GM23338 (cell line): ENCODE measurements around the gene POFUT2. TPM values are rescaled to one million over a fixed set of nuclear protein-coding genes. Genes with fewer than 3 reads are reported as not detected.
A peak's percentile ranks its signal among the peaks of the same experiment; 100 is the strongest.

Source experiments
- ATAC-seq: fragments of 200-7000 bp; cut with Tn5 transposase; 3 replicates; pipeline ENCODE4 v1.9.1; 2020
- DNase-seq: peaks from one replicate; pipeline ENCODE4 v3.0.0-alpha.2; 2015; ENCODE audit warnings: low spot score
- H2AFZ ChIP-seq: fragments of 200-600 bp; sonication (generic); 2 replicates; pipeline ENCODE4 v1.8.0; 2016; ENCODE audit warnings: antibody characterized with exemption, mild to moderate bottlenecking, moderate library complexity
- H3F3A ChIP-seq: fragments of 200-600 bp; sonication (generic); replicated peaks from 2 replicates; pipeline ENCODE4 v1.8.0; 2017; ENCODE audit warnings: antibody characterized with exemption, mixed run types, low read depth
- H3K27ac ChIP-seq: fragments of 200-600 bp; sonication (generic); 2 replicates; pipeline ENCODE4 v1.6.1; 2016; ENCODE audit warnings: low read depth
- H3K27me3 ChIP-seq: fragments of 200-600 bp; sonication (generic); 2 replicates; pipeline ENCODE4 v1.8.0; 2016; ENCODE audit warnings: mild to moderate bottlenecking, mixed run types, moderate library complexity; ENCODE audit not compliant: insufficient read depth
- H3K36me3 ChIP-seq: fragments of 200-600 bp; sonication (generic); 2 replicates; pipeline ENCODE4 v1.8.0; 2016; ENCODE audit warnings: mild to moderate bottlenecking; ENCODE audit not compliant: insufficient read depth
- H3K4me1 ChIP-seq: fragments of 200-600 bp; sonication (generic); 2 replicates; pipeline ENCODE4 v1.8.0; 2016; ENCODE audit warnings: mild to moderate bottlenecking, moderate library complexity; ENCODE audit not compliant: insufficient read depth
- H3K4me2 ChIP-seq: fragments of 200-600 bp; sonication (generic); 2 replicates; pipeline ENCODE4 v1.7.1; 2017; ENCODE audit warnings: mixed run types
- H3K4me3 ChIP-seq: fragments of 200-600 bp; sonication (generic); 2 replicates; pipeline ENCODE4 v1.6.1; 2016; ENCODE audit warnings: mixed run types
- H3K79me2 ChIP-seq: fragments of 200-600 bp; sonication (generic); replicated peaks from 2 replicates; pipeline ENCODE4 v1.8.0; 2017; ENCODE audit warnings: mild to moderate bottlenecking; ENCODE audit not compliant: insufficient read depth
- H3K9me2 ChIP-seq: fragments of 200-600 bp; sonication (generic); 2 replicates; pipeline ENCODE4 v1.8.0; 2017; ENCODE audit not compliant: insufficient read depth
- H4K20me1 ChIP-seq: fragments of 200-600 bp; sonication (generic); replicated peaks from 2 replicates; pipeline ENCODE4 v1.8.0; 2017; ENCODE audit warnings: mild to moderate bottlenecking; ENCODE audit not compliant: insufficient read depth
- H3K27ac Mint-ChIP-seq: 2 replicates; pipeline ENCODE4 v1.8.0; 2020; ENCODE audit warnings: inconsistent platforms, mild to moderate bottlenecking, moderate library complexity, mixed read lengths
- H3K27me3 Mint-ChIP-seq: 3 replicates; pipeline ENCODE4 v1.8.0; 2022; ENCODE audit warnings: low read depth, mild to moderate bottlenecking, moderate library complexity, mixed read lengths, inconsistent platforms; ENCODE audit not compliant: insufficient read depth, poor library complexity
- H3K36me3 Mint-ChIP-seq: 3 replicates; pipeline ENCODE4 v1.8.0; 2021; ENCODE audit warnings: low read depth, mild to moderate bottlenecking, inconsistent platforms, moderate library complexity, mixed read lengths
- H3K4me1 Mint-ChIP-seq: 3 replicates; pipeline ENCODE4 v1.8.0; 2020; ENCODE audit warnings: mild to moderate bottlenecking, inconsistent platforms, mixed read lengths
- H3K4me3 Mint-ChIP-seq: 3 replicates; pipeline ENCODE4 v1.8.0; 2021; ENCODE audit warnings: moderate library complexity, mild to moderate bottlenecking, inconsistent platforms, mixed read lengths
- H3K9me3 Mint-ChIP-seq: 3 replicates; pipeline ENCODE4 v1.8.0; 2020; ENCODE audit warnings: moderate library complexity, mild to moderate bottlenecking, inconsistent platforms, mixed read lengths
- CREB1 ChIP-seq: fragments of 250-450 bp; sonication (Bioruptor Pico); IDR thresholded peaks from 2 replicates; pipeline ENCODE4 v1.5.0; 2020; ENCODE audit warnings: low read depth, mild to moderate bottlenecking, moderate library complexity
- CTCF ChIP-seq, 2 experiments: fragments of 200-600 bp in 1 of 2; sonication (generic) in 1 of 2; conservative IDR thresholded peaks; 2 replicates each; pipeline versions ENCODE4 v1.5.1 to v1.6.1; 2016 to 2017; ENCODE audit warnings: antibody characterized with exemption in 2 of 2, low read depth in 2 of 2, mild to moderate bottlenecking in 2 of 2, moderate library complexity in 1 of 2
- ETS1 ChIP-seq: IDR thresholded peaks from 2 replicates; pipeline ENCODE4 v1.6.1; 2016; ENCODE audit warnings: antibody characterized with exemption
- EZH2 ChIP-seq: fragments of 200-600 bp; sonication (generic); IDR thresholded peaks from one replicate; pipeline ENCODE4 v1.8.0; 2017; ENCODE audit warnings: antibody characterized with exemption, mild to moderate bottlenecking, low read depth; ENCODE audit not compliant: unreplicated experiment
- EZH2phosphoT487 ChIP-seq: fragments of 200-600 bp; sonication (generic); IDR thresholded peaks from one replicate; pipeline ENCODE4 v1.8.1; 2018; ENCODE audit warnings: antibody characterized with exemption; ENCODE audit not compliant: unreplicated experiment
- NANOG ChIP-seq: IDR thresholded peaks from 2 replicates; pipeline ENCODE4 v1.6.1; 2016; ENCODE audit warnings: antibody characterized with exemption, borderline replicate concordance
- POLR2AphosphoS5 ChIP-seq: IDR thresholded peaks from 2 replicates; pipeline ENCODE4 v1.6.1; 2016; ENCODE audit warnings: antibody characterized with exemption, low read depth
- STAT1 ChIP-seq: IDR thresholded peaks from one replicate; pipeline ENCODE4 v1.6.1; 2016; ENCODE audit warnings: antibody characterized with exemption; ENCODE audit not compliant: unreplicated experiment
- ZNF114 ChIP-seq: fragments of 250-450 bp; sonication (Bioruptor Pico); IDR thresholded peaks from 2 replicates; pipeline ENCODE4 v1.5.0; 2020; ENCODE audit warnings: mild to moderate bottlenecking, moderate library complexity
- ZNF331 ChIP-seq: fragments of 250-450 bp; sonication (Bioruptor Pico); IDR thresholded peaks from 2 replicates; pipeline ENCODE4 v1.5.0; 2020; ENCODE audit warnings: low read depth, mild to moderate bottlenecking, moderate library complexity
- polyA plus RNA-seq: library from polyadenylated mRNA; unstranded; fragments of >200 nt; fragmentation: Nextera tagmentation; extraction: Ambion mirVana; gene quantifications from 2 replicates; pipeline ENCODE4 v1.2.1, GENCODE V29; 2016
- total RNA-seq: library from RNA; depleted of rRNA; stranded (reverse); fragments of >200 nt; shearing (Covaris generic); gene quantifications from 2 replicates; pipeline ENCODE4 v1.2.3, GENCODE V29; 2014
- TF ChIP-seq, protein P1 (sequence below): IDR thresholded peaks from one replicate; pipeline ENCODE4 v1.6.1; 2018; ENCODE audit warnings: antibody characterized with exemption; ENCODE audit not compliant: unreplicated experiment

POFUT2 gene
- total and polyA plus RNA-seq, 2 experiments from 2014 or later: 12.1 to 34.5 TPM

DNA sequence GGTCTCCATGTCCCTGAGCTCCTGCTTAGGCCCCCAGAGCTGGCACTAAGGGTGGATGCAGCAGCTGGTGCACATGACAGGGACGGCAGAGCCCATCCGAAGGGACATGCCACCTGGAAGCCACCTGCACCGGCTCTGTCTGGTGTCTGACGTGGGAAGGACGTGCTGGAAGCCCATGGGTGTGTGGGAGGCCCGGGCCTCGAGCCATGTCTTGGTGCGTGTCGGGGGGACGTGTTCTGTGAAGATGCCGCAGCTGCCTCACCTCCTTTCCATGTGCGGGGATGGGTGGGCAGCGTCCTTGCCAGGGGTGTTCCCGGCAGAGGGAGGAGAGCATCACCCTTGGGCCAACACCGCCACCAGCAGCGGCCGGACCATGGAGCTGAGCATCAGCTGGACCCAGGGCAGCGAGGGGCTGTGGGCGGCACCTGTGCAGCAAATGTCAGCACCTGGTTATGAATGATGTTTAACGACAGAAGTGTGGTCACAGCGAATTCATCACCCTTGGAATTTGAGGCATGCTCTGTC, 15.5 kb upstream of the POFUT2 start (continued):
- TF ChIP-seq CREB1: no peak
- TF ChIP-seq EZH2phosphoT487: no peak
- no peak for TF ChIP-seq ZNF114
- TF ChIP-seq STAT1: no peak
- no peak for TF ChIP-seq ETS1
- no peak for TF ChIP-seq POLR2AphosphoS5

DNA sequence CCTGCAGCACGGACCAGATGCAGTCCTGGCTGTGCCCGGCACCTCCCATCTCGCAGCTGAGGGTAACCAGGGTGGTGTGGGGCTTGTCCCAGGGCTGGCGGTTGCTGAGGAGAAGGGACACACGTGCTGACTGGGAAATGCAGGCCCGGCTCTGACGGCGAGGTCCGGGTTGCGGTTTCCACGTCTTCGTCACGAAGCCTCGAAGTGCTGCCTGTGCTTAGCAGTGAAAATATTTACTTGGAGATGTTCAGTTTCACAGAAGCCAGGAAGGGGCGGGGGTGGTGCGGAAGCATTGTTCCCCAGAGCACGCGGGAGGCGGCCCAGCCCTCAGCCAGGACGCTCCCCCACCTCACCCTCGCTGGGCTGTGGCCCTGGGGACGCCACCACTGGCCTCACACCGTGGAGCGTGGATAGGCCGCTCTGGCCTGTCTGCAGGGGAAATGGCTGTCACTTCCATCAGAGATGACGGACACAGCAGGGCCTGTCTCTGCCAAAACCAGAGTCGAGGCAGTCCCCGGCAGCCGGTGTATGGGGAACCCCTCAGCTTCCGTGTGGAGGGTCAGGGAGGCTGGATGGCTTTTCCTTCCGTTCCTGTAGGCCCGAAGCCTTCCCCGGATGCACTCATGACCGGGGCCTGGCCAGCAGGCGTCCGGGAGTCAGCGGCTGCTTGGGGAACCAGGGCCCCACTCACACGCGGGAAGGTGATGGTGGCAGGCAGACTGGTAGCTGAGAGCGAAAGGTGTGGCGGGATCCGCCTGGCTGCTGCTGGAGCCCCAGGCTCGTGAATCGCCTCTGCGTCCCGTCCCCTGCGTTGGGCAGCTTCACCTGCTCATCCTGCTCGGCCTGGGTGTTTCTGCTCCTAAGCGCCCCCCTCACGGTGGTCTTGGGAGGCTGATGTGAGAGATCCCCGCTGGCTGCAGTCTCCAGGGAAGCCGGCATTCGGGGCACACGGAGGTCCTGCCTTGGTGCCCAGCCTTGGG, 14.7 kb upstream of the POFUT2 start:
- H3K4me1 Mint-ChIP-seq: no peaks in the 10 kb centered on the region
- Histone ChIP-seq H3K27me3 (no peaks in the 10 kb centered on the region), H2AFZ (no peak overlapping the region), H3K4me3 (no peak overlapping the region), H3K4me2 (no peak overlapping the region), H3K9me2 (no peaks in the 10 kb centered on the region), H3F3A (no peaks in the 10 kb centered on the region), H3K79me2 (peaks cover 7% of the 10 kb centered on the region), H4K20me1 (no peaks in the 10 kb centered on the region), H3K36me3 (no peaks in the 10 kb centered on the region), H3K27ac (no peak overlapping the region), H3K4me1 (no peaks in the 10 kb centered on the region)
- peak; percentile 41 for ATAC-seq
- no peak overlapping the region for H3K27ac Mint-ChIP-seq
- no peaks in the 10 kb centered on the region for H3K9me3 Mint-ChIP-seq
- TF ChIP-seq CTCF (conservative IDR thresholded peaks at IDR 0.05; ENCODE audit: low read depth in 2 of 2) (no peak), STAT1 (no peak), CREB1 (no peak), POLR2AphosphoS5 (no peak), ETS1 (no peak), NANOG (no peak), EZH2phosphoT487 (no peak), EZH2 (no peak), ZNF331 (CRISPR knock-in tag) (no peak)
- TF ChIP-seq, protein P1, sequence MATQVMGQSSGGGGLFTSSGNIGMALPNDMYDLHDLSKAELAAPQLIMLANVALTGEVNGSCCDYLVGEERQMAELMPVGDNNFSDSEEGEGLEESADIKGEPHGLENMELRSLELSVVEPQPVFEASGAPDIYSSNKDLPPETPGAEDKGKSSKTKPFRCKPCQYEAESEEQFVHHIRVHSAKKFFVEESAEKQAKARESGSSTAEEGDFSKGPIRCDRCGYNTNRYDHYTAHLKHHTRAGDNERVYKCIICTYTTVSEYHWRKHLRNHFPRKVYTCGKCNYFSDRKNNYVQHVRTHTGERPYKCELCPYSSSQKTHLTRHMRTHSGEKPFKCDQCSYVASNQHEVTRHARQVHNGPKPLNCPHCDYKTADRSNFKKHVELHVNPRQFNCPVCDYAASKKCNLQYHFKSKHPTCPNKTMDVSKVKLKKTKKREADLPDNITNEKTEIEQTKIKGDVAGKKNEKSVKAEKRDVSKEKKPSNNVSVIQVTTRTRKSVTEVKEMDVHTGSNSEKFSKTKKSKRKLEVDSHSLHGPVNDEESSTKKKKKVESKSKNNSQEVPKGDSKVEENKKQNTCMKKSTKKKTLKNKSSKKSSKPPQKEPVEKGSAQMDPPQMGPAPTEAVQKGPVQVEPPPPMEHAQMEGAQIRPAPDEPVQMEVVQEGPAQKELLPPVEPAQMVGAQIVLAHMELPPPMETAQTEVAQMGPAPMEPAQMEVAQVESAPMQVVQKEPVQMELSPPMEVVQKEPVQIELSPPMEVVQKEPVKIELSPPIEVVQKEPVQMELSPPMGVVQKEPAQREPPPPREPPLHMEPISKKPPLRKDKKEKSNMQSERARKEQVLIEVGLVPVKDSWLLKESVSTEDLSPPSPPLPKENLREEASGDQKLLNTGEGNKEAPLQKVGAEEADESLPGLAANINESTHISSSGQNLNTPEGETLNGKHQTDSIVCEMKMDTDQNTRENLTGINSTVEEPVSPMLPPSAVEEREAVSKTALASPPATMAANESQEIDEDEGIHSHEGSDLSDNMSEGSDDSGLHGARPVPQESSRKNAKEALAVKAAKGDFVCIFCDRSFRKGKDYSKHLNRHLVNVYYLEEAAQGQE: no peak
- H3K27me3 Mint-ChIP-seq: peaks cover 11% of the 10 kb centered on the region
- DNase-seq: no peak
- no peak overlapping the region for H3K4me3 Mint-ChIP-seq
- no peaks in the 10 kb centered on the region for H3K36me3 Mint-ChIP-seq
